ENCODE results near the gene SLC7A14. TPM values are rescaled to one million over a fixed set of nuclear protein-coding genes. Genes with fewer than 3 reads are reported as not detected.

Gene SLC7A14
- total and polyA plus RNA-seq, 2 of the 13 experiments (the other 11 are each of a cell fraction or from before 2014, with no cell fraction given) = not detected

DNA sequence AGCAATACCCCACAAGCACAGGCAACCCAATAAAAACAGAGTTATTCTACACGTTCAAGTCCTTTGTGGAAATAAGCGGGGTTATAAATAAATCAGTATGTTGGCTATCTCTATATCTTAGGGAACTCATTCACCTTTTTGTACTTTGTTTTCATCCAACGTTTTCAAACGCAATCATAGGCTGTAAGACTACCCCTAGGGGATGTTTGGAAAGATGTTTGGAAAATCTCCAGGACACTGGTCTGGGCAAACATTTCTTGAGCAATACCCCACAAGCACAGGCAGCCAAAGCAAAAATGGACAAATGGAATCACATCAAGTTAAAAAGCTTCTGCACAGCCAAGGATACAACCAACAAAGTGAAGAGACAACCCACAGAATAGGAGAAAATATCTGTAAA, 97.1 kb downstream of the SLC7A14 start (continued):
- TF ChIP-seq RBAK (CRISPR knock-in tag; IDR thresholded peaks at IDR 0.05) = no peak
- TF ChIP-seq, protein P1, sequence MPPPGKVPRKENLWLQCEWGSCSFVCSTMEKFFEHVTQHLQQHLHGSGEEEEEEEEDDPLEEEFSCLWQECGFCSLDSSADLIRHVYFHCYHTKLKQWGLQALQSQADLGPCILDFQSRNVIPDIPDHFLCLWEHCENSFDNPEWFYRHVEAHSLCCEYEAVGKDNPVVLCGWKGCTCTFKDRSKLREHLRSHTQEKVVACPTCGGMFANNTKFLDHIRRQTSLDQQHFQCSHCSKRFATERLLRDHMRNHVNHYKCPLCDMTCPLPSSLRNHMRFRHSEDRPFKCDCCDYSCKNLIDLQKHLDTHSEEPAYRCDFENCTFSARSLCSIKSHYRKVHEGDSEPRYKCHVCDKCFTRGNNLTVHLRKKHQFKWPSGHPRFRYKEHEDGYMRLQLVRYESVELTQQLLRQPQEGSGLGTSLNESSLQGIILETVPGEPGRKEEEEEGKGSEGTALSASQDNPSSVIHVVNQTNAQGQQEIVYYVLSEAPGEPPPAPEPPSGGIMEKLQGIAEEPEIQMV (CRISPR knock-in tag; IDR thresholded peaks at IDR 0.05; ENCODE audit: low read depth) = no peak
- 0 out of 2 replicates have a peak, but pooled peaks have one; percentile 19 for TF ChIP-seq FOSL2 (CRISPR knock-in tag; IDR thresholded peaks at IDR 0.05)
- TF ChIP-seq GFI1 (CRISPR knock-in tag; IDR thresholded peaks at IDR 0.05; ENCODE audit: borderline replicate concordance) = 0 out of 2 replicates have a peak, but pooled peaks have one; percentile 28
- TF ChIP-seq CEBPB (IDR thresholded peaks at IDR 0.05; ENCODE audit: borderline replicate concordance, low read depth, low read length) = peak; percentile 87
- TF ChIP-seq, protein P2, sequence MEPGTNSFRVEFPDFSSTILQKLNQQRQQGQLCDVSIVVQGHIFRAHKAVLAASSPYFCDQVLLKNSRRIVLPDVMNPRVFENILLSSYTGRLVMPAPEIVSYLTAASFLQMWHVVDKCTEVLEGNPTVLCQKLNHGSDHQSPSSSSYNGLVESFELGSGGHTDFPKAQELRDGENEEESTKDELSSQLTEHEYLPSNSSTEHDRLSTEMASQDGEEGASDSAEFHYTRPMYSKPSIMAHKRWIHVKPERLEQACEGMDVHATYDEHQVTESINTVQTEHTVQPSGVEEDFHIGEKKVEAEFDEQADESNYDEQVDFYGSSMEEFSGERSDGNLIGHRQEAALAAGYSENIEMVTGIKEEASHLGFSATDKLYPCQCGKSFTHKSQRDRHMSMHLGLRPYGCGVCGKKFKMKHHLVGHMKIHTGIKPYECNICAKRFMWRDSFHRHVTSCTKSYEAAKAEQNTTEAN (CRISPR knock-in tag; conservative IDR thresholded peaks at IDR 0.05) = no peak
- TF ChIP-seq, protein P3, sequence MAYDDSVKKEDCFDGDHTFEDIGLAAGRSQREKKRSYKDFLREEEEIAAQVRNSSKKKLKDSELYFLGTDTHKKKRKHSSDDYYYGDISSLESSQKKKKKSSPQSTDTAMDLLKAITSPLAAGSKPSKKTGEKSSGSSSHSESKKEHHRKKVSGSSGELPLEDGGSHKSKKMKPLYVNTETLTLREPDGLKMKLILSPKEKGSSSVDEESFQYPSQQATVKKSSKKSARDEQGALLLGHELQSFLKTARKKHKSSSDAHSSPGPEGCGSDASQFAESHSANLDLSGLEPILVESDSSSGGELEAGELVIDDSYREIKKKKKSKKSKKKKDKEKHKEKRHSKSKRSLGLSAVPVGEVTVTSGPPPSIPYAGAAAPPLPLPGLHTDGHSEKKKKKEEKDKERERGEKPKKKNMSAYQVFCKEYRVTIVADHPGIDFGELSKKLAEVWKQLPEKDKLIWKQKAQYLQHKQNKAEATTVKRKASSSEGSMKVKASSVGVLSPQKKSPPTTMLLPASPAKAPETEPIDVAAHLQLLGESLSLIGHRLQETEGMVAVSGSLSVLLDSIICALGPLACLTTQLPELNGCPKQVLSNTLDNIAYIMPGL (CRISPR knock-in tag; IDR thresholded peaks at IDR 0.05; ENCODE audit: borderline replicate concordance in 1 of 2, low read depth in 1 of 2) = no peak
- TF ChIP-seq IRF2 (CRISPR knock-in tag; IDR thresholded peaks at IDR 0.05) = 0 out of 2 replicates have a peak, but pooled peaks have one; percentile 18
- peak; percentile 49 for TF ChIP-seq KAT8 (CRISPR knock-in tag; IDR thresholded peaks at IDR 0.05)
- no peak for TF ChIP-seq FOXA1 (IDR thresholded peaks at IDR 0.05)
- 0 out of 2 replicates have a peak, but pooled peaks have one; percentile 31 for TF ChIP-seq FOXA1 (CRISPR knock-in tag; IDR thresholded peaks at IDR 0.05)
- TF ChIP-seq ZNF432 (CRISPR knock-in tag; IDR thresholded peaks at IDR 0.05; ENCODE audit: borderline replicate concordance) = no peak
- TF ChIP-seq ERF (CRISPR knock-in tag; IDR thresholded peaks at IDR 0.05) = 0 out of 2 replicates have a peak, but pooled peaks have one; percentile 27
- peak; percentile 74; the same call in 1 of the 2 replicates for TF ChIP-seq ZNF644 (CRISPR knock-in tag; IDR thresholded peaks at IDR 0.05; ENCODE audit: low read depth)
- no peak for TF ChIP-seq SRY (CRISPR knock-in tag; IDR thresholded peaks at IDR 0.05)
- no peak for TF ChIP-seq NFKBIZ (CRISPR knock-in tag; IDR thresholded peaks at IDR 0.05)
- TF ChIP-seq, protein P4, sequence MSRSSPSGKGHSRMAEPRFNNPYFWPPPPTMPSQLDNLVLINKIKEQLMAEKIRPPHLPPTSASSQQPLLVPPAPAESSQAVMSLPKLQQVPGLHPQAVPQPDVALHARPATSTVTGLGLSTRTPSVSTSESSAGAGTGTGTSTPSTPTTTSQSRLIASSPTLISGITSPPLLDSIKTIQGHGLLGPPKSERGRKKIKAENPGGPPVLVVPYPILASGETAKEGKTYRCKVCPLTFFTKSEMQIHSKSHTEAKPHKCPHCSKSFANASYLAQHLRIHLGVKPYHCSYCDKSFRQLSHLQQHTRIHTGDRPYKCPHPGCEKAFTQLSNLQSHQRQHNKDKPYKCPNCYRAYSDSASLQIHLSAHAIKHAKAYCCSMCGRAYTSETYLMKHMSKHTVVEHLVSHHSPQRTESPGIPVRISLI (CRISPR knock-in tag; IDR thresholded peaks at IDR 0.05; ENCODE audit: borderline replicate concordance) = no peak
- TF ChIP-seq, protein P5, sequence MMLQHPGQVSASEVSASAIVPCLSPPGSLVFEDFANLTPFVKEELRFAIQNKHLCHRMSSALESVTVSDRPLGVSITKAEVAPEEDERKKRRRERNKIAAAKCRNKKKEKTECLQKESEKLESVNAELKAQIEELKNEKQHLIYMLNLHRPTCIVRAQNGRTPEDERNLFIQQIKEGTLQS (CRISPR knock-in tag; IDR thresholded peaks at IDR 0.05) = no peak
- TF ChIP-seq ZNF724P (CRISPR knock-in tag; IDR thresholded peaks at IDR 0.05; ENCODE audit: borderline replicate concordance) = no peak
- no peak for TF ChIP-seq KMT2B (CRISPR knock-in tag; IDR thresholded peaks at IDR 0.05)
- no peak for TF ChIP-seq FOXP1 (IDR thresholded peaks at IDR 0.05)
- TF ChIP-seq FOXP1 (CRISPR knock-in tag; IDR thresholded peaks at IDR 0.05) = peak; percentile 51; the same call in 1 of the 2 replicates
- TF ChIP-seq, protein P6, sequence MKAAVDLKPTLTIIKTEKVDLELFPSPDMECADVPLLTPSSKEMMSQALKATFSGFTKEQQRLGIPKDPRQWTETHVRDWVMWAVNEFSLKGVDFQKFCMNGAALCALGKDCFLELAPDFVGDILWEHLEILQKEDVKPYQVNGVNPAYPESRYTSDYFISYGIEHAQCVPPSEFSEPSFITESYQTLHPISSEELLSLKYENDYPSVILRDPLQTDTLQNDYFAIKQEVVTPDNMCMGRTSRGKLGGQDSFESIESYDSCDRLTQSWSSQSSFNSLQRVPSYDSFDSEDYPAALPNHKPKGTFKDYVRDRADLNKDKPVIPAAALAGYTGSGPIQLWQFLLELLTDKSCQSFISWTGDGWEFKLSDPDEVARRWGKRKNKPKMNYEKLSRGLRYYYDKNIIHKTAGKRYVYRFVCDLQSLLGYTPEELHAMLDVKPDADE (CRISPR knock-in tag; IDR thresholded peaks at IDR 0.05) = no peak
- peak; percentile 92 for TF ChIP-seq CEBPG (CRISPR knock-in tag; IDR thresholded peaks at IDR 0.05)
- TF ChIP-seq ZNF317 (CRISPR knock-in tag; IDR thresholded peaks at IDR 0.05) = no peak
